Measurements from ENCODE around the gene WDR70.

The WDR70 gene

GRCh38 chr5:37738865-37739488 lies 359.9 kb downstream of the WDR70 start:
- 0 out of 2 replicates have a peak overlapping the region, but pooled peaks have one; percentile 19 for H3K27ac ChIP-seq
- no peaks in the 10 kb centered on the region for H3K27me3 ChIP-seq
- peaks cover 51% of the 10 kb centered on the region for H3K4me1 ChIP-seq

GRCh38 chr5:37739817-37740261 lies 360.7 kb downstream of the WDR70 start:
- Histone ChIP-seq H3K4me2 (no peak overlapping the region), H3K27ac (no peak overlapping the region), H3K4me3 (no peak overlapping the region), H3K36me3 (peaks cover 33% of the 10 kb centered on the region), H3K9ac (no peak overlapping the region), H3K27me3 (no peaks in the 10 kb centered on the region), H3K4me1 (peaks cover 51% of the 10 kb centered on the region), H4K20me1 (no peaks in the 10 kb centered on the region; the same call in 1 of the 2 replicates), H3K9me3 (peaks cover 30% of the 10 kb centered on the region)
- no peak for TF ChIP-seq Cebpa-rat (IDR thresholded peaks at IDR 0.05)

More at GRCh38 chr5:37738865-37739488, 359.9 kb downstream of the WDR70 start:
- no peak overlapping the region for H3K9ac ChIP-seq
- peaks cover 27% of the 10 kb centered on the region for H3K9me3 ChIP-seq
- H4K20me1 ChIP-seq: no peaks in the 10 kb centered on the region; the same call in 1 of the 2 replicates
- no peak overlapping the region for H3K4me3 ChIP-seq
- no peak for TF ChIP-seq Cebpa-rat (IDR thresholded peaks at IDR 0.05)
- H3K4me2 ChIP-seq: peak overlapping the region; percentile 73
- H3K36me3 ChIP-seq: peaks cover 28% of the 10 kb centered on the region

- Histone ChIP-seq H3K4me2 (no peak overlapping the region), H3K4me1 (peaks cover 48% of the 10 kb centered on the region), H3K9ac (no peak overlapping the region), H3K36me3 (peaks cover 30% of the 10 kb centered on the region), H3K27ac (no peak overlapping the region), H4K20me1 (no peaks in the 10 kb centered on the region; the same call in 1 of the 2 replicates), H3K9me3 (peaks cover 33% of the 10 kb centered on the region), H3K4me3 (no peak overlapping the region), H3K27me3 (no peaks in the 10 kb centered on the region)
- no peak for TF ChIP-seq Cebpa-rat (IDR thresholded peaks at IDR 0.05)
Measured at GRCh38 chr5:37740331-37741066, 361.4 kb downstream of the WDR70 start.

GRCh38 chr5:37742111-37742510 lies 363.0 kb downstream of the WDR70 start:
- H3K4me3 ChIP-seq: no peak overlapping the region
- peaks cover 39% of the 10 kb centered on the region for H3K9me3 ChIP-seq
- no peak overlapping the region for H3K9ac ChIP-seq
- peaks cover 30% of the 10 kb centered on the region for H3K36me3 ChIP-seq
- TF ChIP-seq Cebpa-rat (IDR thresholded peaks at IDR 0.05): no peak
- H3K4me2 ChIP-seq: no peak overlapping the region
- peaks cover 34% of the 10 kb centered on the region for H3K4me1 ChIP-seq
- no peak overlapping the region for H3K27ac ChIP-seq
- H4K20me1 ChIP-seq: no peaks in the 10 kb centered on the region; the same call in 1 of the 2 replicates
- no peaks in the 10 kb centered on the region for H3K27me3 ChIP-seq

GRCh38 chr5:37751227-37751626 lies 372.1 kb downstream of the WDR70 start:
- H3K27me3 ChIP-seq: no peaks in the 10 kb centered on the region
- H3K36me3 ChIP-seq: peaks cover 14% of the 10 kb centered on the region; the same call in 1 of the 2 replicates
- no peak for TF ChIP-seq Cebpa-rat (IDR thresholded peaks at IDR 0.05)
- H3K27ac ChIP-seq: no peak overlapping the region
- H4K20me1 ChIP-seq: no peaks in the 10 kb centered on the region
- no peaks in the 10 kb centered on the region; the same call in 1 of the 2 replicates for H3K9me3 ChIP-seq
- no peaks in the 10 kb centered on the region for H3K4me1 ChIP-seq
- no peak overlapping the region for H3K4me3 ChIP-seq
- no peak overlapping the region for H3K4me2 ChIP-seq
- no peak overlapping the region for H3K9ac ChIP-seq

GRCh38 chr5:37754976-37755375 lies 375.9 kb downstream of the WDR70 start:
- Histone ChIP-seq H3K4me2 (no peak overlapping the region), H3K9ac (no peak overlapping the region), H3K4me1 (no peaks in the 10 kb centered on the region), H3K27me3 (no peaks in the 10 kb centered on the region), H3K9me3 (no peaks in the 10 kb centered on the region; the same call in 1 of the 2 replicates), H3K4me3 (no peak overlapping the region), H4K20me1 (no peaks in the 10 kb centered on the region), H3K36me3 (peaks cover 18% of the 10 kb centered on the region; the same call in 1 of the 2 replicates), H3K27ac (no peak overlapping the region)
- no peak for TF ChIP-seq Cebpa-rat (IDR thresholded peaks at IDR 0.05)

GRCh38 chr5:37755581-37755980 lies 376.5 kb downstream of the WDR70 start:
- H3K27ac ChIP-seq: no peak overlapping the region
- peaks cover 18% of the 10 kb centered on the region; the same call in 1 of the 2 replicates for H3K36me3 ChIP-seq
- no peaks in the 10 kb centered on the region for H3K27me3 ChIP-seq
- no peaks in the 10 kb centered on the region; the same call in 1 of the 2 replicates for H3K9me3 ChIP-seq
- no peaks in the 10 kb centered on the region for H3K4me1 ChIP-seq
- H3K4me2 ChIP-seq: no peak overlapping the region
- H3K4me3 ChIP-seq: no peak overlapping the region
- H4K20me1 ChIP-seq: no peaks in the 10 kb centered on the region
- TF ChIP-seq Cebpa-rat (IDR thresholded peaks at IDR 0.05): no peak
- H3K9ac ChIP-seq: no peak overlapping the region

GRCh38 chr5:37756248-37756647 lies 377.1 kb downstream of the WDR70 start:
- H3K4me1 ChIP-seq: no peaks in the 10 kb centered on the region
- no peak overlapping the region for H3K4me2 ChIP-seq
- no peak for TF ChIP-seq Cebpa-rat (IDR thresholded peaks at IDR 0.05)
- H4K20me1 ChIP-seq: no peaks in the 10 kb centered on the region
- H3K9ac ChIP-seq: no peak overlapping the region
- H3K36me3 ChIP-seq: peaks cover 18% of the 10 kb centered on the region; the same call in 1 of the 2 replicates
- H3K27ac ChIP-seq: no peak overlapping the region
- H3K4me3 ChIP-seq: no peak overlapping the region
- H3K9me3 ChIP-seq: no peaks in the 10 kb centered on the region; the same call in 1 of the 2 replicates
- no peaks in the 10 kb centered on the region for H3K27me3 ChIP-seq

GRCh38 chr5:37757980-37758582 lies 379.0 kb downstream of the WDR70 start:
- H3K36me3 ChIP-seq: peaks cover 18% of the 10 kb centered on the region; the same call in 1 of the 2 replicates
- H3K4me2 ChIP-seq: no peak overlapping the region
- H3K9ac ChIP-seq: no peak overlapping the region
- no peak for TF ChIP-seq Cebpa-rat (IDR thresholded peaks at IDR 0.05)
- H3K27me3 ChIP-seq: no peaks in the 10 kb centered on the region
- H3K4me3 ChIP-seq: no peak overlapping the region
- H3K27ac ChIP-seq: no peak overlapping the region
- H4K20me1 ChIP-seq: no peaks in the 10 kb centered on the region
- no peaks in the 10 kb centered on the region for H3K4me1 ChIP-seq
- no peaks in the 10 kb centered on the region; the same call in 1 of the 2 replicates for H3K9me3 ChIP-seq

Measured in BLaER1 (cell line).